Measurements from ENCODE around the gene EXOSC5. TPM values are rescaled to one million over a fixed set of nuclear protein-coding genes. Genes with fewer than 3 reads are reported as not detected.

Gene EXOSC5
- total RNA-seq, 1 experiment from 2014 or later = 58.7 TPM

- WGBS (ENCODE audit: extremely low coverage, insufficient read length, low lambda C conversion rate) = no CpG with 5 or more reads among the region's 3 CpGs
- no peak for DNase-seq
- Histone ChIP-seq H3K18ac (ENCODE audit: insufficient read length, low read depth, low read length) (no peak overlapping the region), H2BK15ac (ENCODE audit: low read depth, low read length) (no peak overlapping the region), H3K23ac (ENCODE audit: insufficient read length, low read depth, low read length) (no peak overlapping the region), H3K27ac (ENCODE audit: insufficient read length, low read depth, low read length) (no peak overlapping the region), H2AFZ (ENCODE audit: low read length) (no peak overlapping the region), H4K8ac (replicated peaks; ENCODE audit: insufficient read length, low read depth, low read length) (no peak overlapping the region), H3K4me1 (ENCODE audit: insufficient read depth, low read length) (no peaks in the 10 kb centered on the region), H2BK12ac (ENCODE audit: insufficient read length, low read depth, low read length) (no peak overlapping the region), H3K79me2 (ENCODE audit: insufficient read depth, low read length) (no peaks in the 10 kb centered on the region), H2BK5ac (ENCODE audit: insufficient read length, low read length) (no peak overlapping the region), H2BK120ac (ENCODE audit: low read depth, low read length, poor library complexity, severe bottlenecking) (no peak overlapping the region), H3K4me2 (ENCODE audit: insufficient read depth, insufficient read length, low read length) (peak overlapping the region; percentile 83), H3K56ac (ENCODE audit: insufficient read length, low read depth, low read length) (no peak overlapping the region), H2BK20ac (ENCODE audit: low read depth, low read length, poor library complexity, severe bottlenecking) (no peak overlapping the region), H3K27me3 (ENCODE audit: insufficient read depth, low read length) (no peaks in the 10 kb centered on the region), H3K9ac (ENCODE audit: extremely low read depth, insufficient read length, low read length) (peak overlapping the region; percentile 97), H4K5ac (ENCODE audit: insufficient read length, low read depth, low read length) (no peak overlapping the region), H3K4ac (ENCODE audit: low read depth, low read length) (no peak overlapping the region), H4K20me1 (ENCODE audit: control insufficient read depth, insufficient read depth, insufficient read length) (no peaks in the 10 kb centered on the region), H3T11ph (ENCODE audit: low read length) (no peak overlapping the region), H2AK5ac (ENCODE audit: insufficient read length, low read length) (no peak overlapping the region), H3K79me1 (ENCODE audit: insufficient read depth, low read depth, low read length, poor library complexity, severe bottlenecking) (peaks cover 6% of the 10 kb centered on the region), H3K23me2 (ENCODE audit: insufficient read length, low read depth, low read length, poor library complexity, severe bottlenecking) (peaks cover 9% of the 10 kb centered on the region), H3K14ac (ENCODE audit: insufficient read depth, low read length) (no peak overlapping the region), H4K91ac (ENCODE audit: insufficient read length, low read depth, low read length) (no peak overlapping the region), H3K9me3 (ENCODE audit: control insufficient read depth, low read depth, low read length) (no peaks in the 10 kb centered on the region)
- Mint-ChIP-seq H3K27me3 (ENCODE audit: low read depth) (no peaks in the 10 kb centered on the region; the same call in 1 of the 2 replicates), H3K27ac (peak overlapping the region; percentile 14 to 100 (median 88); a peak in 5 of 7 replicates), H3K4me1 (peaks cover 21 to 24% of the 10 kb centered on the region in 2 experiments), H3K9me3 (no peaks in the 10 kb centered on the region; a peak in 1 of 5 replicates), H3K36me3 (ENCODE audit: insufficient read depth in 1 of 3, low read depth in 3 of 3) (peaks cover 0 to 12% (median 0%) of the 10 kb centered on the region in 3 experiments; a peak in 4 of 7 replicates), H3K4me3 (peak overlapping the region; percentile 98 to 99)
- no peak for TF ChIP-seq CTCF (conservative IDR thresholded peaks at IDR 0.05)
Observed at GRCh38 chr19:41398598-41398997, 1.4 kb upstream of the EXOSC5 start.
